Activated CD4-positive, alpha-beta T cell treated with anti-CD3 and anti-CD28 coated beads, Interleukin-2, amount 50 U/mL, for 1 hour (primary cell): ENCODE measurements around the gene IGFBP5.

Experiments used
- DNase-seq: peaks from one replicate; pipeline ENCODE4 v3.0.0-alpha.2; 2020

IGFBP5 gene, protein sequence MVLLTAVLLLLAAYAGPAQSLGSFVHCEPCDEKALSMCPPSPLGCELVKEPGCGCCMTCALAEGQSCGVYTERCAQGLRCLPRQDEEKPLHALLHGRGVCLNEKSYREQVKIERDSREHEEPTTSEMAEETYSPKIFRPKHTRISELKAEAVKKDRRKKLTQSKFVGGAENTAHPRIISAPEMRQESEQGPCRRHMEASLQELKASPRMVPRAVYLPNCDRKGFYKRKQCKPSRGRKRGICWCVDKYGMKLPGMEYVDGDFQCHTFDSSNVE

DNA sequence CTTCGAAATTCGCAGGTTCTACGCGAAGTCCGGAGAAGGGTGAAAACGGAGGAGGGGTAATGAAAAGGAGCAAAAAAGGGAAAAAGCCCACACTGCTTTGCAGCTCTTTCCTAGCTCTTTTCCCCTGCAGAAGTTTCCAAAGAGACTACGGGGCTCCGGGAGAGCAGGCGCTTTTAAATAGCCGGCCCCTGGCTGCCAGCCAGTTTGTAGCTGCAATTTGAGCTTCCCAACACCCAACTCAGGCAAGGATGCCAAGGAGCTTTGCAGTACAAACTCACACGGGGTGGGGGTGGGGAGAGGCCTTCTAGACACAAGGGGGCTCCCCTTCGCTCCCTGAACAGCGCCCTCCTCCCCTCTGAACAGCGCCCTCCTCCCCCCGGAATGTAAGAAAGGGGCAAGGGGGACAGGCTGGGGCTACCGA, at the start of gene IGFBP5:
IGFBP5 (minus strand) TSS at position 149 of the 421 bp plus-strand sequence. CDS start 774 bp downstream, outside the sequence.
- DNase-seq = no peak

DNA sequence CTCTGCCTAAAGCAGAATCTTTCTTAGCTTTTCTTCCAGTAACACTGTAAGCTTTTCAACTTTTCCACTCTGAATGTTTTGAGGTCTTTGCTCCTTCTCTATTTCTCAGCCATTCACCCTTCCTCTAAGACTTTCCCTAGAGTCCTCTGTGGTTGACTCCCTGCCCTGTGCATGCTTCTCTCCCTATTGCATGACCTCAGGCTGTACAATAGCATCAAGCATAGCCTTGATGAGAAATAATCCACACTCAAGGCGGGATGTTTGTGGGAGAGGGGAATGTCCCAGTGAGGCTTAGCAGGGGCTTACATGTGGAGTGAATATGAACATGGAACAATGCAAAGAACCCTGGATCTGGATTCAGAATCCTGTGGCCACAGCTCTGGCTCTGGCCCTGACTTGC, 48.4 kb upstream of the IGFBP5 start:
- DNase-seq = no peak

DNA sequence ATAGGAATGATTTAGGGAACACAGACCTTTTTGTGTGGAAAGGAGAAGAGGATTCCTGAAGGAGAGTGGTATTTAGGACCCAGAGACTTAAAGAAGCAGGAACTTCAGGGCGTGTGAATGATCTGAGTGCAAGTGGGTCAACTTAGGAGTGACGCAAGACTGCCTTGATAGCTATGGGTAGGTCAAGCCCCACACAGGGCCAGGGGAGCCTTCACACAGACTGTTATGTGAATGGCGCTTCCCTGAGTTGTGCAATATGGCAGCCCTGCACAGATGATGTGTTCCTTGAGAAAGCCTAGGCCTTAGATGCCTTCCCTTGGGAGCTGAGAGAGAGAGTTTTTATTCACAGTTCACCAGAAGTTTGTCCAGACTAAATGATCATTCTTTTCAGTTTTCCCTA, 47.1 kb upstream of the IGFBP5 start:
- DNase-seq = no peak

DNA sequence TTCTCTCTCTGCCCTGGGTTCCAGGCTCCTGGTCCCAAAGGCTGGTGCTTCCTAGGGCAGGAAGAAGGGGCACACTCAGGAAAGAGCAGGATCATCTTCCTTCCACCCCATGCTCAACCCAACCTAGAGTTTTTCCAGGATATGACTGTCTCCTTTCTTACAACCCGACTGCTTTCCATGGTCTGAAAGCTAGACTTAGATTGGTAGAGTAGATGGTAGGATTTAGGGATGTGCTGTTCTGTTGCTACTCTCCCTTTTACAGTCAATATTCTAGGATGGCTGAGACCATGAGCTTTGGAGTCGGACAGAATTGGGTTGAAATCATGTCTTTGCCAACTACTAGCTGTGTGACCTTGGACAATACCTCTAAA, 45.9 kb upstream of the IGFBP5 start:
- no peak for DNase-seq

DNA sequence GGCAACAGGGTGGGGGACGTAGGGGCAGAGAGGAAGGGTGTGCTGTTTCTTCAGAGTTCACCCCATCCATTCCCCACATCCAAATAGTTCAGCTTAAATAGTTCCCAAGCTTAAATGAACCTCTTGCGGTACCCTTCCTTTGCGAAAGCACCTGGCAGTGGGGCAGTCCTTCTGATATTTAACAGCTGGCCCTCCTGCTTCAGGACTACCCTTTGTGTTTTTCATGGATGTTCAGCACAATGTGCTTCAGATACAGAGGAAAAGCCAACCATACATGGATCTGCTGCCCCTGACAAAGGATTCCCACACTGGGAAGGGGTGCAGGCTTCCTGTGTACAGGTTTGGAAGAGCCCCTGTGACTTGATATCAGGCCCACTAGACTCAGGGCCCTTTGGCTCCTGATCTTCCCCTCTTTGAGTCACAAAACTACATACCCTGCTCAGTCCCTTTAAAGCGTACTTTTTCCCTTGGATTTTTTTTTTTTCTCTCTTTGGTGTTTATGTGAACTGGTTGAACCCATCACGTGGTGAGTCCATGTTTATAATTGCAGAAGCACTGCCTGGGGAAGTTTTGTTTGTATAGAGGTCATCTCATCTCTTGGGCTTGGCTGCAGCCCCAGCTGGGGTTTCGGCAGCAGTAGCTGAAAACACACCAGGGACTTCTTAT, 45.3 kb upstream of the IGFBP5 start:
- no peak for DNase-seq

DNA sequence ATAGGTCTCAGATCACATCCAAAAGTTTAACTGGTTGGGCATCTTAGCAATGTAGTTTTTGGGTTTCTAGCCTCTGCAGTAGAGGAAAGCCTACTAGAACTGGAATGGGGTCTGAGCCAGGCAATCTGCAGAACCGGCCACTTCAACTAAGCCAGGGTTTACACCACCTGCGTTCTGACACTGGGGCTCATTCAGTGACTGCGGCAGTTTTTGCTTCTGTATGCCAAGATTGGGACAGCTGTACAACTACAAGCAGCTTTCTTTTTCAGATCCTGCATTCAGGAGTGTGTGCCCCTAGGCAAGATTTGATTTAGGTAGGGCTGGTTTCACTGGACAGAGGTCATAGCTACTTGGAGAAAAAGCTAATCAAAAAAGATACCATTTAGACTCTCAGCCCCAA, 43.7 kb upstream of the IGFBP5 start:
- DNase-seq = no peak

DNA sequence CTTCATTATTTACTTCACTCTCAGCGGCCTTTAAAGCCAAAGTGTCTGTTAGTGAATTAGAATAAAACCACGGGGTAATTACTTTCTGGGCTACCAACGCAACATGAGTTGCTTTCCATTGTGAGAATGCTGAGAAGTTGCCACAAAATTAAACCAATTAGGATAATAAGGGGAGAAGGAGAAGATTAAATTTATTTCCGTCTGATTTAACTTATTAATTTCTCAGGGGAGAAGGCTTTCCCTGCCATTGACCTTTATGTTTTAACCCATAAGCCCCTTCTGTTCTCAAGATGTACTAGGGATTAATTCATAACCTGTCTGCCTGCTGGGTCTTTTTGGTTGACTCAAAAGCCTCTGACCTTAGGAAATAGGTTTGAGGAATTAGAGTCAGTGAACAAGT, 42.3 kb upstream of the IGFBP5 start:
- no peak for DNase-seq

DNA sequence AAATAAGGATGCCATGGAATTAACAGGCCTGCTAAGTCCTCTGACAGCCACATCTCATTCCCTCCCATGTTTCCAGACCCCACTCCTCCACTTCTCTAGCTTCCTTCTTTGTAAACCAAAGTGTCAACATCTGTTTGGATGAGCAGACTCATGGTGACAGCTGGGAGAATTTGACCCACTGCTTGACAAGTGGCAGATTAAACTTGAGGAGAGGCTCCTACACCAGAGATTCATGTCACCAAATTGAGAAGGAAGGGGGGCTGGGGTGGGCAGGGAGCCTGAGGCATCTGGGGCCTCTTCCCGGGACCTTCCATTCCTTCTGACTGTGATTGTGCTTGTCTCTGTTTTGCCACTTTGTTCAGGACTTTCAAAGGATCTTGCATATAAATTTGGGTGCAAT, 41.0 kb upstream of the IGFBP5 start:
- DNase-seq = no peak

DNA sequence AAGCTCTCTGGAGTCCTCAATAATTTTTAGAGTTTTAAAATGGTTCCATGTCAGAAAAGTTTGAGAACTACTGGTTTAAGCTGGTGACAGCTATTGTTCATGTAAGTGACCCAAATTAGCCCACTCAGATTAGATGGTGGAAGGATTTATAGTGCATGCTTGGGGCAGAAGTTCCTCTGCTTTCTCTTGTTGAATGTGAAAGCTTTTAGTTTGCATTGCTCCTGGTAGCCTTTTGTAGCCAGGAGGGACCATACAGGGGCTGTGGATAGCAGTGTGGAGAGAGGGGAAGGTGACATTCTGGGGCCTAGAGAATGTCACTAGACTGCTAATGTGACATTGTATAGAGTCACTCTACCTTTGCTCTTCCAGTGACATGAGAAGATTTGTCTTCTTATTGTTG, 40.3 kb upstream of the IGFBP5 start:
- DNase-seq = no peak

DNA sequence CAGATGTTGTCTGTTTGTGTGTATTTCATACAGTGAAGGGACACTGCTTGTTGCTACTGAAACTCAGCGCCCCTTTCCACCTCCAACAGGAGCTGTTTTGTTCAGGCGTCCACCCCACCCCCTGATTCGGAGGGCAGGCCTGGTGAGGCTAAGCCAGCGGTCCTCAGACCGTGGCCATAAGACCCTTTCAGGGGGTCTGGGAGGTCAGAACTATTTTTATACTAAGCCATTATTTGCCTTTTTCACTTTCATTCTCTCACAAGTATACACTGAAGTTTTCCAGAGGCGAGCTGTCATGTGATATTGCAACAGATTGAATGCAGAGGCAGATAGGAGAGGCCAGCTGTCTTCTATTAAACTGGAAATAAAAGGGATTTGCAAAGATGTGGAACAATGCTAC, 39.7 kb upstream of the IGFBP5 start:
- no peak for DNase-seq

DNA sequence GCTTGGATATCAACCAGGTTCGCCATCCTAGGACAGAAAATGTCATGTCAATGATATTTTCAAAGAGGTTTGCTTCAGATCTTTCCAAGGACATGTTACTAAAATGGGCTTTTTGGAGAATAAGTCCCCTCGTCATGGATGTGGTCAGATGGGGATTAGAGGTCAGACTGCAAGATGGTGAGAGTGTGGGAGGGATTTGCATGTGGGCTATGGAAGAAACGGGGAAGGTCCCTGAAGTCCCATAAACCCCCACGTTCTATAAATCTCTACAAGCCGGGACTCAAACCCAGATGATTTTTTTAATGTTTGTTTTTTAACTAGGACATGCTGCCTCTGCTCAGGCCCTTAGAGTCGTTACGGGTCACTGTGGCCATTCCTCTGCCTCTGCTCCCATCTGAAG, 37.7 kb upstream of the IGFBP5 start:
- DNase-seq = no peak

DNA sequence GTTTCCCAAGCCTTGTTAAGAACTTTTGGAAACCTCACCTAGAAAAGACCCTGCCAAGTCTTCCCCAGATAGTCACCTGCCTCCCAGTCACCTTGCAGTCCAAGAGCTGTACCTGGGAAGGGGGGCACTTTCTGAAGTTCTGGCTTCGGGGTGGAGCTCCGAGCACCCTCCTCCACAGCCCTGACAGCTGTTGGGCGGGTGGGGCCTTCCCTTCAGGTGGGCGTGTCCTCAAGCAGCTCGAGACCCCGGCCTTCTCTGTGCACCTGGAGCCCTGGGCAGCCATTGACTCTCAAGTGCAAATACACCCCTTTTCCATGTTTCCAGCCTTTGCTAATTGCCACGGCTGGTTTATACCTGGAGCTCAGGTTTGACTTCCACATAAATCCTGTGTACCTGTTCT, 37.0 kb upstream of the IGFBP5 start:
- no peak for DNase-seq

DNA sequence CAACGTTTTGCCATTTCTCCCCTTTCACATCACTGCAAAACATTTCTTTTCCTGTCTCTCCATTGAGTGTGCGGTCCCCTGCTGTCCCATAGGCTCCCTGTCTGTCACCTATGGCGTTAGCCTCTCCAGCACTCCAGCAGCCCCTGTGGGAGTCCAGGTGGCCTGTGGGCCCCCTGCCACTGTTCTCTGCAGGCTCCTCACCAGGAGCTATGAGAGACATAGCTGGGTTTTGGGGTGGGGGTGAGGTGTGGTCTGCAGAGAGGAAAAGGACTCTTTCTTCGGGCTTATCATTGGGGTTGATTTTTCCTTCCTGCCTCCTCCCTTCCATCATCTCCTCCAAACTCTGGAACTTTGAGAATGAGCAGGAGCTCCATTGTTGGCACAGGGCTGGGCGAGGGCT, 36.1 kb upstream of the IGFBP5 start:
- DNase-seq = no peak

DNA sequence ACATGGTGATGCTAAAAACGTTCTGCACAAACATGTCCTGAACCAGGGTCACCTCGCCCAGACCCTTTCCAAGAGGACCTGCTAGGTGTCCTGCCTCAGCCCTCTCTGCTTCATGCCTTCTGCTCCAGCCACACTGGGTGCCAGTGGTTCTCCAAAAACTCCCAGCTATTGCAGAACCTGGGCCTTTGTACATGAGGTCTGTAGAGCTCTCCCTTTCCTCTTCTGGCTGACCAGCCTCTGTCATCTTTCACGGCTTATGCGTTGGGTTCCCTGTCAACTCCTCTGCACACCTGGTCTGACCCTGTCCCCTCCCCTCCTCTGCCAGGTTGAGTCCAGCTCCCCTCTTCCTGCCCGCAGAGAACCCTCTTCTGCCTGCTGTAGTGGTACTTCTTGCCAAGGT, 35.5 kb upstream of the IGFBP5 start:
- no peak for DNase-seq

DNA sequence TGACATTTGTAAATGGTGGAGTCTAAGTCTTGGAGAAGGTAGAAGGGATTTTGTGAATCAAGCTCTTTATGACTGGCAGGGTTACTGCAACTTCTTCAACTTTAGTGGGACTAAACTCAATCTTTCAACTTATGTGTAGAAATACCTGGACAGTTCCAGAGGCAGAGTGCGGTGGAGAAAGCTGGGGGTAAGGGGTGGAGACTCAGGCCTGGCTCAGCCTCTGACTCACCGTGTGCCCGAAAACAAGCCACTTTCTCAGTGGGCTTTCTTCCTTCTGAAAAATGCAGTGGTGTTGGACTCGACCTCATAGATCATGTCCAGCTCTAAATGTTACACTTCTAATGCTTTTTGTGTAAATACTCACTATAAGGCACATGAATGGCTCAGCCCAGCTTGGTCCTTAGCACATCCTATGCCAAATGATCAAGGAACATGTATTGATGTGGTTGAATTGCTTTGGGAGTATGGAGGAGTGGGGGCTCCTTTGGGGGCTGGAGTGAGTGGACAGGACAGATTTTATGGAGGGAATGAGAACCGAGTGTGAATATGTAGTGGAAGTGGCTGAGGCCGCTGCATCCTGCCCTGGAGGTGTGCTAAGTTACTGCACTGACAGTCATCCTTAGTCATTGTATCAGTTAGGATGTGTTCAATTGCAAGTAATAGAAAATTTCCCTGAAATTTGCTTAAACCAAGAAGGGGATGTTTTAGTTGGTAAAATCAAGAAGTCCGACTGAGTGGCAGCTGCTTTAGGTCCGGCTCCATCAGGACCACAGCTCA, 32.2 kb upstream of the IGFBP5 start:
- no peak for DNase-seq

DNA sequence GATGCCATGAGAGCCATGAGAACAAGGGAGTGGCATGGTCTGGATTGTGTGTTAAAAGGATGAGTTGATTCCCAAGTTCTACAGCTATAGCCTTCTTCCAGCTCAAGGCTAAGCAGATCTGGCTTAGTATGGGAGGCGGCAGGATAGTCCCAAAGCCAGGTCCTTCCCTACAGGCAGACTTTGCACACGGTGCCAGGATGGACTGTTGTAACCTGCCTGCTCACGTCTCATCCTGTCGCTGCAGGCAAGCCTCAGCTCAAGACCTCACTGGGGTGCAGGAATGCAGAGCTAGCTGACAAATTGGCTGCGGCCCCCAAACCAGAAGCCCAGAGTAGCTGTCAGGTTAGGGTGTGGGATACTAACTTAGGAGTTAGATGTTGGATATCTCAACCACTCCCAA, 28.8 kb upstream of the IGFBP5 start:
- no peak for DNase-seq

DNA sequence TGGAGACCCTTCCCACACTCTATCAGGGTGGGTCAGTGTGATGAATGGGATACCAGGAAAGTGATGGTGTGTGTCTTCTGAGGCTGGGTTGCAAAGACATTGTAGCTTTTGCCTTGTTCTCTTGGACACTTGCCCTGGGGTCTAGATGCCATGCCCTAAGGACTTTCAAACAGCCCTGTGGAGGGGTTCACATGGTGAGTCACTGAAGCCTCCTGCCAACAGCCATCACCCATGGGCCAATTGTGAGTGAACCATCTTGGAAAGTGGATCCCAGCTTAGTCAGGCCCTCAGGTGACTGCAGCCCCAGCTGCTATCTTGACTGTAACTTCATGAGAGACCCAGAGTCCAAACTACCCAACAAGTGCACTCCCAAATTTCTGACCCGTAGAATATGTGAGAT, 25.8 kb upstream of the IGFBP5 start:
- DNase-seq = no peak

DNA sequence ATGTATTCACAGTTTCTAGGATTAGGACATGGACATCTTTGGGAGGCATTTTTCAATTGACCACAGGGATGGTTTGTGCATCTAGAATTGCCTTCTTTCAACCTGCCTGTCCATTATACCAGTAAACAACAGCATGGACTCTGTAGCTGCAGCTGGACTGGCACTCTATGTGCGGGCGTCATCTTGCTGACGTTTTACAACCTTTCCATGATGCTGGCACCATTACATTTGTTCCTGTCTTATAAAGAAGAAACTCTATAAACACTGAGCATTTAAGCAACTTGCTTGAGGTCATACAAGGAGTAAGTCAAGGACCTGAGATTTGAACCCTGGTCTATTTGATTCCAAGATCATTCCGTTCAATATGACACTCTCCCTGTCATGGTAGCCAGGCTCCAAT, 25.4 kb upstream of the IGFBP5 start:
- no peak for DNase-seq

DNA sequence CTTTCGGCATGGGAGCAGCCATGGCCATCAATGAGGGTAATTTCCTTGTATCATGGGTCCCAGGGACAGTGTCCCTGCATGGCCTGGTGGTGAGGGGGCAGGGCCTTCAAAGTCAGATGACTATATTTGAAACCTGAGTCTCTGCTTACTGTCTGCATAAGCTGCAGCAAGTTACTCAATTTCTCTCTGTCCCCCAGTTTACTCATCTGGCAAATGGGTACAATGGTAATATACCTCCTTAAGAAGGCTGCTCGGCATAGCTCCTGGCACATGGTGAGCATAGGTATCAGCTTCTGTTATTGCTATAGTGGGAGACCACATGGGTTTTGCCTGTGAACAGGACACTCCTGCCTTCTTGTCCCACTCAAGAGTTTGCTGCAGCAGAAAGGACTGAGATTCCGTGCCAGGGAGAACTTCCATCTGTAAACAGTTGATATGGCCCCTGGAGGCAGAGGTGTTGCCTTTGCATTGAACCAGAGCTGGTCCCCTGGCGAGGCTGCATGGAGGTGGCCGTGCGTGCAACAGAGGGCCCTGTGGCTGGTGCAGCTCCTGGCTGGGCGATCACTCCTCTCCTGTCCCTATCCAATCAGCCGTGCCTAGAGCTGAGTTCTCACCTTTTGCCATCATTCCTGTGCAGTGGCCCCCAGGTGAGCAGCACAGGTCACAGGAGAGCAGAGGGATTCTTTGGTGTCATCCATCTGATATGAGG, 22.7 kb upstream of the IGFBP5 start:
- no peak for DNase-seq

DNA sequence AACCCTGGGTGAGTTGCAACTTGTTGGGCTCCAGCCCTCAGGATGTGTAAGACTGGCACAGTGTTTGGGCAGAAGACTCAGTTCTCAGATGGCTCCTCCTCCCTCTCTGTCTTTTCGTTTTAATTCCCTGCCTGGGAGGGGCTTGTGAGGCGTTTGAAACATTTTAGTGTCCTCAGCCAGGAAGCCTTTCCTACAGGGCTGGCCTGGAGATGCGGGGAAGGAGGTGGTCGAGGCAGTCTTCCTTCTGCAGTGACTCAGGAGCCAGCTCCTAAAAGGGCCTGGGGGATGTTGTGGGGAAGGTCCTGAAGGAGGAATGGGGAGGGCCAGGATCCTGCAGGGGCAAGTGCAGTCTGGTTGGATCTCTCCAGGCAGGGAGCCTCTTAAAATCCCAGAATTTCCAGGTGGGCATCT, 22.1 kb upstream of the IGFBP5 start:
- DNase-seq = no peak

DNA sequence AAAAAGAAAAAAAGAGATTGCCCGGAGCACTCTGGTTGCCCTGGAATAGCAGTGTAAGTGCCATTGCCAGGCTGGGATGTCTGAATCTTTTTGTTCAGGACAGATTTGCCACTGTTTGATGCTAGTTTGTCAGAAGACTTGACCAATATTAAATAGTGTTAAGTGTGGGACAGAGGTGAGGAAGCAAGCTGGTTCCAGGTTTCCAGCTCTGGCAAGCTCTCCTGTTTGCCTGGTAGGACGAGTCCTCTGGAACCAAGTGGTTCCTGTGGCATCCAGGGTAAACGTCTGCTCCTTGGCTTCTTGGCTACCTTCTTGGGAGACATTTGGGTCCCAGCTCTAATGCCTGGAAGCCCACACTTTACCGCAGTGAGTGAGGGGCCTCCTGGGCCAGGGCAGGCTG, 20.8 kb upstream of the IGFBP5 start:
- DNase-seq = no peak

DNA sequence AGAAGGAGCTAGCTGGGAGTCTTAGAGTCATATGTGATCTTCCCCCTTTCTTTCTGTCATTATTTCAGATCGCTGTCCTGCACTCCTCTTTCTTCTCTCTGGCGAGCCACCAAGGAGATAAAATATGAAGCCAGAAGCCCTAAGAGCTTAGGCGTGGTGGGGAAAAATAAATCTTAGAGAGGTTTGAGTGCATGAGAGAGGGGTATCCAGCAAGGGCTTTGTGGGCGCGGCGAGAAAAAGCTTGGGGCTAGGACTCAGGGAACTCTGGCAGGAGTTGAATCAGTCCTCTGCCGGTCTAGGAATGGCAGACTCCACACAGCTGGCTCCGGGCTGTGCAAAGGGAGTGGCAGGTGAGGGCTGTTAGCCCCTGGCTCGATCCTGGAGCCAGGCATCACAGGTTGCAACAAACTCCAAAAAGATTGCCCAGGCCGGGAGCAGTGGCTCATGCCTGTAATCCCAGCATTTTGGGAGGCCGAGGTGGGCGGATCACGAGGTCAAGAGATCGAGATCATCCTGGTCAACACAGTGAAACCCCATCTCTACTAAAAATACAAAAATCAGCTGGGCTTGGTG, 20.1 kb upstream of the IGFBP5 start:
- no peak for DNase-seq

DNA sequence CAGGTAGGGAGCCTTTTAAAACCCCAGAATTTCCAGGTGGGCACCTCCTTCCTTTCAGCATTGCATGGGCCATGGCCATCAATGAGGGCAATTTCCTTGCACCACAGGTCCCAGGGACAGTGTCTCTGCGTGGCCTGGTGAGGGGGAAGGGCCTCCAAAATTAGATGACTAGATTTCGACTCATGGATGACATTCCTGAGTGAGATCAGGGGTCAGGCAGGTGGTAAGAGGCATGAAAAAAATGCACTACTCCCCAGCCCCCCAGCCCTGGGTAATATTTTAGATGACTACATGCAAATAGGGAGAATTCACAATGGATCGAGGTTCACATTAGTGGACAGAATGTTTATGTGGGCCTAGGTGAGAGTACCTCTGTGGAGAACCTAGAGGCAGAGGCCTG, 19.0 kb upstream of the IGFBP5 start:
- DNase-seq = no peak
